Fibroblast of villous mesenchyme (primary cell): ENCODE results near the gene TMEM234. TPM values are rescaled to one million over a fixed set of nuclear protein-coding genes. Genes with fewer than 3 reads are reported as not detected.
A peak's percentile ranks its signal among the peaks of the same experiment; 100 is the strongest.

Source experiments
- DNase-seq: peaks from one replicate; pipeline ENCODE4 v3.0.0-alpha.2; 2010; ENCODE audit warnings: low read depth
- H3K4me3 ChIP-seq: 2 replicates; pipeline ENCODE4 v1.5.1; 2011; ENCODE audit warnings: low read depth, mild to moderate bottlenecking, low read length
- total RNA-seq: library from RNA; depleted of rRNA; stranded (reverse); fragments of >200 nt; gene quantifications from 2 replicates; pipeline ENCODE4 v1.2.3, GENCODE V29; 2012
- TF ChIP-seq, protein P1 (sequence below): IDR thresholded peaks from 2 replicates; pipeline ENCODE4 v1.5.1; 2012; ENCODE audit warnings: low read depth, mild to moderate bottlenecking, low read length; ENCODE audit not compliant: insufficient read depth

The TMEM234 gene
- total RNA-seq, 1 donor, result 21.6 TPM

DNA sequence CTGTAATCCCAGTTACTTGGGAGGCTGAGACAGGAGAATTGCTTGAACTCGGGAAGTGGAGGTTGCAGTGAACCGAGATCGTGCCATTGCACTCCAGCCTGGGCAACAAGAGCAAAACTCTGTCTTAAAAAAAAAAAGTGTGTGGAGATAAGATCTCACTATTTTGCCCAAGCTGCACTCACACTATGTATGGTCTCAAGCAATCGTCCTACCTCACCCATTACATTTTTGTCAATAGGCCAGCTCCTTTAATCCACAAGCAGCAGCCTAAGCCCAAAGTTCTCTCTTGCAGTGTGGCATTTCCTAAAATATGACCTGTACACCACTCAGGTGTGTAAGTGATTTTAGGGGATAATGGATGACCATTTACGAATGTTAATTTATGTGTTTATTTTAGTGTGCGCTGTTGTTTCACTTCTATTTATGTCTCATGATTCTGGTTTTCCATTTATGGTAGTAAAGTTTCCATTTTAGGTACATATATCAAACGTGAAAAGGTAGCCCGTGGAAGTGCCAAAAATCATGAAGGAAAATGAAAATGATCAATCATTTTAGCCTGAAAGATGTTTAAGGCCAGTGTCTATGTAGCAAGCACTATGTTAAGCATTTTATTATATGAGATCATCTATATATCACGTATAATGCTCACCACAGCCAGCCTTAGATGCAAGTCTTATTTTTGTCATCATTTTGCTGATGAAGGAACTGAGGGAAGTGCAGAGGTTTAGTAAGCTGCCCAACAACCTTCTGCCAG is 34.5 kb upstream of the TMEM234 start:
- no peak for DNase-seq
- TF ChIP-seq, protein P1, sequence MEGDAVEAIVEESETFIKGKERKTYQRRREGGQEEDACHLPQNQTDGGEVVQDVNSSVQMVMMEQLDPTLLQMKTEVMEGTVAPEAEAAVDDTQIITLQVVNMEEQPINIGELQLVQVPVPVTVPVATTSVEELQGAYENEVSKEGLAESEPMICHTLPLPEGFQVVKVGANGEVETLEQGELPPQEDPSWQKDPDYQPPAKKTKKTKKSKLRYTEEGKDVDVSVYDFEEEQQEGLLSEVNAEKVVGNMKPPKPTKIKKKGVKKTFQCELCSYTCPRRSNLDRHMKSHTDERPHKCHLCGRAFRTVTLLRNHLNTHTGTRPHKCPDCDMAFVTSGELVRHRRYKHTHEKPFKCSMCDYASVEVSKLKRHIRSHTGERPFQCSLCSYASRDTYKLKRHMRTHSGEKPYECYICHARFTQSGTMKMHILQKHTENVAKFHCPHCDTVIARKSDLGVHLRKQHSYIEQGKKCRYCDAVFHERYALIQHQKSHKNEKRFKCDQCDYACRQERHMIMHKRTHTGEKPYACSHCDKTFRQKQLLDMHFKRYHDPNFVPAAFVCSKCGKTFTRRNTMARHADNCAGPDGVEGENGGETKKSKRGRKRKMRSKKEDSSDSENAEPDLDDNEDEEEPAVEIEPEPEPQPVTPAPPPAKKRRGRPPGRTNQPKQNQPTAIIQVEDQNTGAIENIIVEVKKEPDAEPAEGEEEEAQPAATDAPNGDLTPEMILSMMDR, result no peak
- H3K4me3 ChIP-seq, result no peak overlapping the region

DNA sequence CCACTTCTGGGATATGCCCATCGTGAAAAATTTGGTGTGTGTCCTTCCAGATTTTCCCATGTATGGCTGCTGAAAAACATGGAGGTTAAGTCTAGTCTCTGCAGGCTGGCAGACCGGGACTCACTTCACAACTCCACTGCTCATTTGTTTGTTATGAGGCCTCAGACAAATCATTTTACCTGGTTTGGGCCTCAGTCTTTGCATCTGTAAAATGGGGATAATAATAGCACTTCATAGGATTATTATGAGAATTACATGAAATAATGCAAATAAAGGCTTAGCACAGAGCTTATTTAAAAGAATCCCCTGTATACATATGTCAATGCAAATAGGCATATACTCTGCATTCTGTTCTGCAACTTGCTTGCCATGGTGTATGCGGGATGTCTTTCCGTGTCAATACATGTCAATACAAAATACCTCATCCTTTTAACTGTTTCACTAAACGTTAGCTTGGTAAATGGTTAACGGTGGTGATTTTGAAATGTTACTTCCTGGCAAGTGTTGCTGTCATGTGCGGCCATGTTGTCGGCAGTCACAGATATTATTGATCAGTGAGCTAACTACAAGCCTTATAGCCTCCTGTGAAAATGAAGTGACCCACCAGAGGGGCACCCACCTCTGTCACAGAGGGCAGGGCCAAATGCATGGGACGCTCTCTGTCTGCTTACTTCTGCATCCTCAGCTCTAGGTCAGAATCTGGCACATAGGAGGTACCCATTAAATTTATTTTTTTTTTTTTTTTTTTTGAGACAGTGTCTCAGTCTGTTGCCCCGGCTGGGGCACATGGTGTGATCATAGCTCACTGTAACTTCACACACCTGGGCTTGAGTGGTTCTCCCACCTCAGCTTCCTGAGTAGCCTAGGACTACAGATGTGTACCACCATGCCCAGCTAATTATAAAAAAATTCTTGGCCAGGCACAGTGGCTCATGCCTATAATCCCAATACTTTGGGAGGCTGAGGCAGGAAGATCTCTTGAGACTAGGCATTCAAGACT is 33.2 kb upstream of the TMEM234 start:
- TF ChIP-seq, protein P1, result no peak
- DNase-seq, result no peak
- H3K4me3 ChIP-seq, result no peak overlapping the region

DNA sequence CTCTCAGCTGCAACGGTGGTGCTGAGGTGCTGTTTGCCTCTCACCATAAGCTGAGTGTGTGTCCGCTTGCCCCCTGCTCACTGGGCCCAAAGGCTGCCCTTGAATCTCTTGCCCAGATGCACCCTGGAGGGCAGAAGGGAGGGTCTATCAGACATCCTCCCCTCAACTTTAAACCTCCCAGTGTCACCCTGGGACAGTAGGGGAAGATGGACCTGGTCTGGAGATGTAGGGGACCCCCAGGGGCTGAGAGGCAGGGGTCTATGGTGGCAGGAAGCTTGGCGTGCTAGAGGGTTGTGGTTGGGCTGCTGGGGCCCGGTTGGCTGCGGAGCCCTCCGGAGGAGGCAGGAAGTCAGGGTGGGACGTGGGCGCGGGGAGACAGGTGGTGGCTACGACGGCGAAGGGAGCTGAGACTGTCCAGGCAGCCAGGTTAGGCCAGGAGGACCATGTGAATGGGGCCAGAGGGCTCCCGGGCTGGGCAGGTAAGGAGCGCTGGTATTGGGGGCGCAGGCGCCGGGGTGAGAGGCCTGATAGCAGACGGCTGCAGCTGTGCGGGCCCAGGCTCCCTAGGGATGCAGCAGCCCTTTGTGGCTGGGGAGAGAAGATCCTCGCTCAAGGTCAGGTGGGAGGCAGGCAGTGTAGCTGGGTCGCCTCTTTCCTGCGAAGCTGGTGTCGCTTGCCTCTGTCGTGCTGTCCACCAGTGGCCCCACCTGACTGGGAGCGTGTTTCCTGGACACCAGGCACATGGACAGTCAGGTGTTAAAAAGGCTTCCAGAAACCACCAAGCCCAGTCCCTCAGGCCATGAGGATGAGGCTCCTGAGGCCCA is 29.0 kb upstream of the TMEM234 start, which contains the start of gene LCK:
Gene LCK, plus strand, starts transcription at position 373 of the 824 bp plus-strand sequence. CDS start 23,065 bp downstream, outside the sequence.
- TF ChIP-seq, protein P1, result no peak
- no peak for DNase-seq

DNA sequence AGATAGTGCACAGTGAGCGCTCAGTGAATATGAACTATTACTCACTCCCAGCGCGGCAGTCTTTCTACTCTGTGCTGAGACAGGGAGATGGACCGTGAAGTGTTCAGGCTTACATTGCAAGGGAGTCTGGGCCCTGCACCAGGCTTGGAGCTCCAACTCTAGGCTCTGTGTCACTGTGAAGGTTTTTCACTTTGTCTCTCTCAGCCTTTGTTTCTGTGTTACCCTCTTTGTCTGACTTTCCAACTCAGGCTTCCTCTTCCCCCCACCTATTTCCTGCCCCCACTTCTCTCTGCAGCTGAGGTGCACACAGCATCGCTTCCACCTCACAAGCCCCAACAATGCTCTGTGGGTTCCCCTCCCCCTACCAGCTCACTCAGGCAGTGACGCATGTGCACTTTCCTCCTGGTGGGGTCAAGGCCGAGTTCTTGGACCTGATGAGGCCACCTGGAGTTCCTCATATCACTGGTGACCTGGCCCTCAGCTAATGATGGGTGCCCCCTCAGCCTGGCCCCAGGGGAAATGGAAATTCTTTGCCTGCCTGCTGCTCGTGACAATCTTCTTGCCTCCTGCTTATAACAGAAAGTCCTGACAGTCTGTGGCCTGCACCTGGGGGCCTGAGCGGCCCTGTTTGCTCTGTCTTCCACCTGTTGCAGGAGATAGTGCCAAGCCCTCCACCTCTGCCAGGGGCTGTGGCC is 27.8 kb upstream of the TMEM234 start:
- TF ChIP-seq, protein P1, result no peak
- H3K4me3 ChIP-seq, result no peak overlapping the region
- DNase-seq, result no peak

More for the DNA sequence above, 29.0 kb upstream of the TMEM234 start, which contains the start of gene LCK:
- no peak within 1 kb of the TSS for H3K4me3 ChIP-seq

DNA sequence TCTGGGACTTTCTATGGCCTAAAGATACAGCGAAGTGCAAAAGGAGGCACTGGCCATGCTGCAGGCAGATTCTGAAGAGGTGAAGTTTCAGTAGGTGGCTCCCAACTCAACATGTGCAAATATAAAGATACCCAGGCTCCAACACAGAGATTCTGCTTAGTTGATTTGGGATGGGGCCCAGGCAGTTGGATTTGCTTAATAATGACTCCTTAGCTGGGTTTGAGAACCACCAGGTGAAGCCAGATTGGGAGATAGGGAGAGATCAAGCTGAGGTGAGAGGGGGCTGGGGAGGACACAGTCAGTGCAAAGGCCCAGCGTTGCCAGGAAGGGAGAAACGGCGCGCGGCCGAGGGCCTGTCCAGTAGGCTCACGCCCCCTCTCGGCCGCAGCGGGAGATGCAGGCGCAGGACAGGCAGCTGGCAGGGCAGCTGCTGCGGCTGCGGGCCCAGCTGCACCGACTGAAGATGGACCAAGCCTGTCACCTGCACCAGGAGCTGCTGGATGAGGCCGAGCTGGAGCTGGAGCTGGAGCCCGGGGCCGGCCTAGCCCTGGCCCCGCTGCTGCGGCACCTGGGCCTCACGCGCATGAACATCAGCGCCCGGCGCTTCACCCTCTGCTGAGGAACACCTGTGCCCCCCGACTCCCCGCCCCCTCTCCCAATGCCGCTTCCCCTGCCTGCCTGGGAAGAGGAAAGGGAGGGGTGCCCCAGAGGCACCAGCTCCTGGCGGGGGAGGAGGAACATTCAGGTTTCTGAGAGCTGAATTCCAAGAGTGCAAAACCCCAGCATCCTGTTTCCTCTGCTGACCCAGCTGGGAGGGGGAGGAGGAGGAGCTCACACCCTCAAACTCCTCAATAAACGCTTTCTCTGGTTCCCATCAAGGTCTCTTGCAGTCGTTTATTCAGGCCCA is 26.1 kb upstream of the TMEM234 start:
- peak; percentile 72 for DNase-seq
- TF ChIP-seq, protein P1, result peak; percentile 91
- H3K4me3 ChIP-seq, result no peak overlapping the region
